Endothelial cell of umbilical vein (primary cell): Measurements from ENCODE around the gene STYK1. TPM values are rescaled to one million over a fixed set of nuclear protein-coding genes. Genes with fewer than 3 reads are reported as not detected.

Source experiments
- BruUV-seq: library from RNA; stranded (reverse); fragments of 400-500 nt; replicated peaks from 2 replicates; lab custom pipeline; 2021; lab: Mats Ljungman, UMichigan
- CTCF ChIA-PET: fragments of 300-600, 350-600 bp; sonication (Branson Sonifier 250); formaldehyde crosslinking; loops from one replicate; lab custom pipeline; 2021; ENCODE audit warnings: antibody characterized with exemption, inconsistent platforms; lab: Charles Lee
- POLR2A ChIA-PET: fragments of 300-600, 350-600 bp; sonication (Branson Sonifier 250); formaldehyde crosslinking; loops from one replicate; lab custom pipeline; 2021; ENCODE audit warnings: antibody characterized with exemption, inconsistent platforms; lab: Charles Lee
- DNase-seq: peaks from one replicate; pipeline ENCODE4 v3.0.0-alpha.2; 2011; ENCODE audit warnings: low read depth, low spot score
- FAIRE-seq: peaks from 2 replicates; lab custom pipeline; 2011; peaks lifted over from hg19 to GRCh38; lab: Jason Lieb, UNC
- H2AFZ ChIP-seq: 2 replicates; pipeline ENCODE4 v1.6.0; 2012; ENCODE audit warnings: low read depth, low read length, control low read depth, inconsistent platforms
- H3K27ac ChIP-seq: 2 replicates; pipeline ENCODE4 v1.5.1; 2011; ENCODE audit warnings: low read depth, mild to moderate bottlenecking, control low read depth, low read length, moderate library complexity; ENCODE audit not compliant: insufficient read depth
- H3K27me3 ChIP-seq, 2 experiments: 2 replicates each; pipeline versions ENCODE4 v1.6.0 to v1.6.1; 2011; ENCODE audit warnings: low read length in 2 of 2, mixed read lengths in 1 of 2; ENCODE audit not compliant: control insufficient read depth in 2 of 2, insufficient read depth in 2 of 2
- H3K36me3 ChIP-seq, 2 experiments: 2 replicates in 1 of 2; 3 replicates in 1 of 2; pipeline ENCODE4 v1.5.1; 2011; ENCODE audit warnings: low read length in 2 of 2, mild to moderate bottlenecking in 1 of 2, moderate library complexity in 1 of 2; ENCODE audit not compliant: control insufficient read depth in 2 of 2, insufficient read depth in 2 of 2; ENCODE audit errors: extremely low read depth in 1 of 2
- H3K4me1 ChIP-seq: 3 replicates; pipeline ENCODE4 v1.5.1; 2011; ENCODE audit warnings: mild to moderate bottlenecking, low read length; ENCODE audit not compliant: control insufficient read depth, insufficient read depth; ENCODE audit errors: extremely low read depth
- H3K4me2 ChIP-seq: 2 replicates; pipeline ENCODE4 v1.6.1; 2011; ENCODE audit warnings: low read length, control low read depth, mixed read lengths; ENCODE audit not compliant: insufficient read depth
- H3K4me3 ChIP-seq, 3 experiments: fragments of 200-600 bp in 1 of 3; sonication (generic), shearing (Covaris generic) in 1 of 3; replicated peaks in 1 of 3; 2 replicates each; pipeline ENCODE4 v1.5.1; 2011 to 2016; ENCODE audit warnings: control low read depth in 3 of 3, low read length in 3 of 3, mild to moderate bottlenecking in 2 of 3, inconsistent platforms in 1 of 3, low read depth in 1 of 3, moderate library complexity in 1 of 3; ENCODE audit not compliant: insufficient read depth in 1 of 3
- H3K79me2 ChIP-seq: 2 replicates; pipeline ENCODE4 v1.6.0; 2012; ENCODE audit warnings: low read length, inconsistent platforms; ENCODE audit not compliant: control insufficient read depth, insufficient read depth
- H3K9ac ChIP-seq: replicated peaks from 2 replicates; pipeline ENCODE3; 2011; ENCODE audit warnings: low read length, control low read depth; ENCODE audit not compliant: insufficient read depth; ENCODE audit errors: extremely low read depth
- H3K9me1 ChIP-seq: replicated peaks from 3 replicates; pipeline ENCODE4 v1.6.0; 2011; ENCODE audit warnings: mild to moderate bottlenecking, low read length; ENCODE audit not compliant: control insufficient read depth, insufficient read depth; ENCODE audit errors: extremely low read depth
- H3K9me3 ChIP-seq: replicated peaks from 2 replicates; pipeline ENCODE4 v1.5.1; 2012; ENCODE audit warnings: low read length, inconsistent platforms; ENCODE audit not compliant: control insufficient read depth, insufficient read depth
- H4K20me1 ChIP-seq: replicated peaks from 2 replicates; pipeline ENCODE3; 2011; ENCODE audit warnings: mild to moderate bottlenecking, low read length; ENCODE audit not compliant: control insufficient read depth, insufficient read depth; ENCODE audit errors: extremely low read depth
- EZH2 ChIP-seq: IDR thresholded peaks from 2 replicates; pipeline ENCODE4 v1.6.1; 2012; ENCODE audit warnings: borderline replicate concordance, low read depth, mild to moderate bottlenecking, moderate library complexity, low read length, inconsistent platforms; ENCODE audit not compliant: severe bottlenecking
- FOS ChIP-seq: IDR thresholded peaks from 2 replicates; pipeline ENCODE4 v1.6.1; 2011; ENCODE audit warnings: mild to moderate bottlenecking, low read length, moderate library complexity, borderline replicate concordance; ENCODE audit not compliant: insufficient read depth
- GATA2 ChIP-seq: IDR thresholded peaks from 2 replicates; pipeline ENCODE4 v1.7.0; 2011; ENCODE audit warnings: low read depth, mild to moderate bottlenecking, moderate library complexity, mixed read lengths, low read length; ENCODE audit not compliant: insufficient read length, insufficient read depth
- JUN ChIP-seq: IDR thresholded peaks from 2 replicates; pipeline ENCODE4 v1.6.1; 2011; ENCODE audit warnings: borderline replicate concordance, low read depth; ENCODE audit not compliant: insufficient read length, insufficient read depth
- MAX ChIP-seq: IDR thresholded peaks from 2 replicates; pipeline ENCODE4 v1.6.1; 2011; ENCODE audit not compliant: insufficient read depth, insufficient read length
- MYC ChIP-seq: IDR thresholded peaks from one replicate; pipeline ENCODE4 v1.6.1; 2011; ENCODE audit warnings: mild to moderate bottlenecking, low read depth, low read length
- POLR2A ChIP-seq: IDR thresholded peaks from 2 replicates; pipeline ENCODE4 v1.6.1; 2012; ENCODE audit warnings: low read depth, mild to moderate bottlenecking, control low read depth, low read length
- POLR2AphosphoS5 ChIP-seq: IDR thresholded peaks from 2 replicates; pipeline ENCODE4 v1.6.1; 2012; ENCODE audit warnings: low read depth, mild to moderate bottlenecking, control low read depth, low read length, moderate library complexity; ENCODE audit not compliant: insufficient read depth
- dilution Hi-C: fragments of 300-500 bp; cut with MboI; formaldehyde crosslinking; loops from one replicate; pipeline ENCODE4 v1.15.0; 2019; ENCODE audit warnings: low sequenced_read_pairs; ENCODE audit not compliant: extremely low pct_ligation_motif_present
- intact Hi-C: fragments of 100-400 bp; cut with micrococcal nuclease; formaldehyde crosslinking; loops from one replicate; pipeline ENCODE4 v1.10.0; 2022
- polyA plus RNA-seq, 4 experiments: library from polyadenylated mRNA; depleted of rRNA in 3 of 4; stranded (reverse) in 3 of 4; unstranded in 1 of 4; fragments of >200 nt; gene quantifications; 2 replicates each; pipeline versions ENCODE4 v1.2.1 to v1.2.3, GENCODE V29; 2011 to 2012; ENCODE audit warnings: missing spikeins in 1 of 4
- total RNA-seq: library from RNA; stranded (reverse); gene quantifications from 2 replicates; pipeline ENCODE4 v1.2.3, GENCODE V29; 2021
- TF ChIP-seq, protein P1 (sequence below), 2 donors: IDR thresholded peaks; 1 replicate in 1 of 2; 2 replicates in 1 of 2; pipeline ENCODE4 v1.5.1; 2011; ENCODE audit warnings: low read length in 2 of 2, mild to moderate bottlenecking in 2 of 2, moderate library complexity in 2 of 2, control low read depth in 1 of 2, inconsistent platforms in 1 of 2, low read depth in 1 of 2; ENCODE audit not compliant: insufficient read depth in 1 of 2; ENCODE audit errors: extremely low read depth in 1 of 2

STYK1 gene
- total and polyA plus RNA-seq, 2 donors (not counting 3 experiments of a cell fraction or from before 2014, with no cell fraction given) = 7.7 to 15.2 TPM

DNA sequence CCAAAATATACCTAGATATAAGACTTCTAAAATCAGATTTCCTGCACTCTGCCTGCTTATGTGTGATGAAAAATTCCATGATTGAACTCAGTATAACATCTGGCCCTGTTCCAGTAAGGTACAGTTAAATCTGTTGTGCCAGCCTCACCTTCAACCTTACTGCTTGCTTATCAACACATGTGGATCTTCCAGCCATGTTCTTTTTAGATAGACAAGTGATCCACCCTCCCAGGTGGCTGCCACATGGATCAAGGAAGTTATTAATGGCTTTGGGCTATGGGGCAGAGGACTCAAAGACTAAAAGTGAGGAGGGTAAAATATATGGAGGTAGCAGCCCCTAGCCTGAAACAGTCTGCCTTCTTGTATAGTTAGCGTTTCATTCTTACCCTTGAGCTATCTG, 35.1 kb downstream of the STYK1 start:
- Histone ChIP-seq H3K4me1 (peaks cover 43% of the 10 kb centered on the region), H3K36me3 (peaks cover under 1 to 18% of the 10 kb centered on the region in 2 experiments), H3K27me3 (no peaks in the 10 kb centered on the region), H3K9ac (no peak overlapping the region), H3K79me2 (peaks cover 36% of the 10 kb centered on the region), H4K20me1 (no peaks in the 10 kb centered on the region), H3K4me3 (no peak overlapping the region), H3K27ac (no peak overlapping the region), H2AFZ (no peak overlapping the region), H3K9me1 (no peaks in the 10 kb centered on the region), H3K4me2 (no peak overlapping the region), H3K9me3 (no peaks in the 10 kb centered on the region)
- POLR2A ChIA-PET = no interaction called here
- DNase-seq (no peak), FAIRE-seq (no peak)
- intact Hi-C loops (no loop called here), dilution Hi-C loops (no loop called here)
- TF ChIP-seq JUN (no peak), POLR2AphosphoS5 (no peak), MAX (no peak), POLR2A (no peak), GATA2 (no peak), FOS (no peak)
- CTCF ChIA-PET = interaction anchor here (1.6 kb wide), 1 partner anchor 13 kb away, joined by 3 read pairs; no protein-coding TSS in a partner anchor
- no TSS peak for BruUV-seq

DNA sequence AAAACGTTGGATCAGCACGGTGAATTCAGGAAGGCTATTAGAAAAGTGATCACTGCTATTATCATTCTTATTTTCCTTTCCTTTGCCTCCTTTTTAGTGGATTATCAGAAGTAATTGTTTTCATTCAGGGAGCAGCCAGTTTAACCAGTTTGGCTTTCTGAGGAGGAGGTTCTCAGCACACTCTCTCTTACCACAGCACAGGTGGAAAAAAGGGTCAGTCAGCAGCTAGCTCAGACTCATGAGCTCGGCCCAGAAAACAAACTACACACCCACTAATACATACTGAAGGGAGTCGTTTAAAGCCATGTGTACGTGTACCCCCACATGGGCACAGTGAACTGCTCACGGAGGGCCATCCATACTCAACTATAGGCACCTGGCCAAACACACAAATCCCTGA, 37.2 kb downstream of the STYK1 start:
- CTCF ChIA-PET = interaction anchor here (2.9 kb wide), 1 partner anchor 23 kb away, joined by 8 read pairs; the partner anchor contains the start of gene MAGOHB
- Histone ChIP-seq H3K9me3 (no peaks in the 10 kb centered on the region), H3K4me1 (peaks cover 25% of the 10 kb centered on the region), H4K20me1 (no peaks in the 10 kb centered on the region), H3K36me3 (peaks cover 6 to 21% of the 10 kb centered on the region in 2 experiments), H3K27ac (no peak overlapping the region), H3K9ac (no peak overlapping the region), H2AFZ (no peak overlapping the region), H3K79me2 (peaks cover 28% of the 10 kb centered on the region), H3K27me3 (no peaks in the 10 kb centered on the region), H3K4me3 (no peak overlapping the region), H3K4me2 (no peak overlapping the region), H3K9me1 (no peaks in the 10 kb centered on the region)
- POLR2A ChIA-PET = no interaction called here
- TF ChIP-seq EZH2 = no peak
- TF ChIP-seq, protein P1, sequence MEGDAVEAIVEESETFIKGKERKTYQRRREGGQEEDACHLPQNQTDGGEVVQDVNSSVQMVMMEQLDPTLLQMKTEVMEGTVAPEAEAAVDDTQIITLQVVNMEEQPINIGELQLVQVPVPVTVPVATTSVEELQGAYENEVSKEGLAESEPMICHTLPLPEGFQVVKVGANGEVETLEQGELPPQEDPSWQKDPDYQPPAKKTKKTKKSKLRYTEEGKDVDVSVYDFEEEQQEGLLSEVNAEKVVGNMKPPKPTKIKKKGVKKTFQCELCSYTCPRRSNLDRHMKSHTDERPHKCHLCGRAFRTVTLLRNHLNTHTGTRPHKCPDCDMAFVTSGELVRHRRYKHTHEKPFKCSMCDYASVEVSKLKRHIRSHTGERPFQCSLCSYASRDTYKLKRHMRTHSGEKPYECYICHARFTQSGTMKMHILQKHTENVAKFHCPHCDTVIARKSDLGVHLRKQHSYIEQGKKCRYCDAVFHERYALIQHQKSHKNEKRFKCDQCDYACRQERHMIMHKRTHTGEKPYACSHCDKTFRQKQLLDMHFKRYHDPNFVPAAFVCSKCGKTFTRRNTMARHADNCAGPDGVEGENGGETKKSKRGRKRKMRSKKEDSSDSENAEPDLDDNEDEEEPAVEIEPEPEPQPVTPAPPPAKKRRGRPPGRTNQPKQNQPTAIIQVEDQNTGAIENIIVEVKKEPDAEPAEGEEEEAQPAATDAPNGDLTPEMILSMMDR (IDR thresholded peaks at IDR 0.05; ENCODE audit: extremely low read depth in 1 of 2, insufficient read depth in 1 of 2, low read depth in 1 of 2, low read length in 2 of 2) = no peak
- no peak for TF ChIP-seq FOS
- no peak for TF ChIP-seq POLR2A
- TF ChIP-seq MYC = no peak
- no peak for TF ChIP-seq JUN
- no peak for TF ChIP-seq GATA2
- TF ChIP-seq POLR2AphosphoS5 = no peak
- TF ChIP-seq MAX = no peak
- DNase-seq (no peak), FAIRE-seq (no peak)
- no TSS peak for BruUV-seq
- dilution Hi-C loops (no loop called here), intact Hi-C loops (no loop called here)
